GM12878 (cell line): Measurements from ENCODE around the gene SLC25A45. TPM values are rescaled to one million over a fixed set of nuclear protein-coding genes. Genes with fewer than 3 reads are reported as not detected.
A peak's percentile ranks its signal among the peaks of the same experiment; 100 is the strongest.

Experiments used
- BHLHE40 ChIP-seq, 2 experiments: fragments of 450-650 bp in 1 of 2; IDR thresholded peaks; 2 replicates each; pipeline ENCODE4 v1.6.1; 2011 to 2017; ENCODE audit warnings: low read depth in 2 of 2, borderline replicate concordance in 1 of 2, improper control_type of control experiment in 1 of 2, low read length in 1 of 2, mild to moderate bottlenecking in 1 of 2
- CBFB ChIP-seq: IDR thresholded peaks from 2 replicates; pipeline ENCODE4 v1.6.1; 2016; ENCODE audit warnings: antibody characterized with exemption, low read depth
- CHD4 ChIP-seq: fragments of 200-600 bp; sonication (generic); IDR thresholded peaks from 2 replicates; pipeline ENCODE4 v1.6.1; 2016; ENCODE audit warnings: mild to moderate bottlenecking
- CREB1 ChIP-seq: IDR thresholded peaks from 2 replicates; pipeline ENCODE4 v1.6.1; 2012; ENCODE audit warnings: low read depth, mild to moderate bottlenecking, inconsistent platforms
- CREM ChIP-seq: IDR thresholded peaks from 2 replicates; pipeline ENCODE4 v1.6.1; 2014; ENCODE audit warnings: antibody characterized with exemption, low read depth
- E4F1 ChIP-seq: fragments of 450-650 bp; IDR thresholded peaks from 2 replicates; pipeline ENCODE4 v1.6.1; 2018; ENCODE audit warnings: borderline replicate concordance, mild to moderate bottlenecking; ENCODE audit not compliant: partially characterized antibody
- EED ChIP-seq: sonication (generic); IDR thresholded peaks from 2 replicates; pipeline ENCODE4 v1.6.1; 2016; ENCODE audit warnings: antibody characterized with exemption, low read depth
- EP300 ChIP-seq, 2 experiments: fragments of 150-350 bp in 1 of 2; IDR thresholded peaks; 2 replicates each; pipeline ENCODE4 v1.6.1; 2011 to 2012; ENCODE audit warnings: low read depth in 2 of 2, low read length in 2 of 2, borderline replicate concordance in 1 of 2, improper control_type of control experiment in 1 of 2, inconsistent platforms in 1 of 2; ENCODE audit not compliant: control insufficient read depth in 1 of 2
- KAT2A ChIP-seq: conservative IDR thresholded peaks from 2 replicates; pipeline ENCODE4 v1.6.1; 2011; ENCODE audit warnings: low read depth, low read length; ENCODE audit not compliant: control insufficient read depth
- KDM1A ChIP-seq: fragments of 200-600 bp; sonication (generic); IDR thresholded peaks from 2 replicates; pipeline ENCODE4 v1.6.1; 2016; ENCODE audit warnings: borderline replicate concordance
- NFXL1 ChIP-seq: fragments of 450-650 bp; IDR thresholded peaks from 2 replicates; pipeline ENCODE4 v1.6.1; 2017; ENCODE audit warnings: antibody characterized with exemption, mild to moderate bottlenecking, borderline replicate concordance
- RB1 ChIP-seq: fragments of 450-650 bp; formaldehyde crosslinking; IDR thresholded peaks from 2 replicates; pipeline ENCODE4 v1.6.1; 2017; ENCODE audit warnings: mild to moderate bottlenecking, borderline replicate concordance
- SUZ12 ChIP-seq: fragments of 200-600 bp; sonication (generic); IDR thresholded peaks from one replicate; pipeline ENCODE4 v1.6.1; 2018; ENCODE audit warnings: antibody characterized with exemption, mild to moderate bottlenecking; ENCODE audit not compliant: unreplicated experiment
- TAF1 ChIP-seq: IDR thresholded peaks from 2 replicates; pipeline ENCODE4 v1.6.1; 2011; ENCODE audit warnings: mild to moderate bottlenecking, low read depth, low read length, borderline replicate concordance
- YBX1 ChIP-seq: fragments of 450-650 bp; IDR thresholded peaks from 2 replicates; pipeline ENCODE4 v1.6.1; 2016; ENCODE audit warnings: antibody characterized with exemption
- ZBTB11 ChIP-seq: fragments of 450-650 bp; formaldehyde crosslinking; IDR thresholded peaks from 2 replicates; pipeline ENCODE4 v1.5.0; 2022; ENCODE audit warnings: mild to moderate bottlenecking, missing genetic modification characterization
- polyA plus RNA-seq, 11 experiments: library from polyadenylated mRNA; depleted of rRNA in 4 of 11; unstranded in 6 of 11; stranded (reverse) in 5 of 11; fragments of >200 nt; fragmentation: Nextera tagmentation in 4 of 11; fragmentation: Illumina TruSeq in 1 of 11; extraction: Ambion mirVana in 4 of 11; extraction: Trizol in 1 of 11; gene quantifications; 1 replicate in 1 of 11; 2 replicates in 10 of 11; pipeline versions ENCODE4 v1.2.1 to v1.2.3, GENCODE V29; 2011 to 2016; ENCODE audit warnings: inconsistent platforms in 2 of 11, missing spikeins in 2 of 11, low read depth in 1 of 11
- total RNA-seq, 4 experiments: library from RNA; depleted of rRNA in 3 of 4; stranded (reverse); fragments of >200 nt in 3 of 4; fragmentation: Illumina TruSeq in 1 of 4; extraction: Trizol in 1 of 4; gene quantifications; 2 replicates each; pipeline versions ENCODE4 v1.2.1 to v1.2.3, GENCODE V29; 2013 to 2021
- TF ChIP-seq, protein P1 (sequence below): fragments of 450-650 bp; formaldehyde crosslinking; IDR thresholded peaks from 2 replicates; pipeline ENCODE4 v1.4.0; 2022; ENCODE audit warnings: mild to moderate bottlenecking, moderate library complexity
- TF ChIP-seq, protein P2 (sequence below): IDR thresholded peaks from 2 replicates; pipeline ENCODE4 v1.6.1; 2011; ENCODE audit warnings: borderline replicate concordance, low read depth, mild to moderate bottlenecking, moderate library complexity, low read length; ENCODE audit not compliant: insufficient read depth, poor library complexity, severe bottlenecking

Gene SLC25A45
- total and polyA plus RNA-seq, 10 of the 15 experiments (the other 5 are each of a cell fraction or from before 2014, with no cell fraction given): 4.1 to 35.2 (median 20.3) TPM

- TF ChIP-seq NFXL1 (no peak), CREM (peak; percentile 78), EP300 (IDR thresholded peaks at IDR 0.05; ENCODE audit: borderline replicate concordance in 1 of 2, control insufficient read depth in 1 of 2, low read depth in 2 of 2, low read length in 2 of 2) (peak; percentile 78 to 85; a peak in 2 of 4 replicates), TAF1 (no peak; the same call in 1 of the 2 replicates), KAT2A (no peak), RB1 (no peak), SUZ12 (no peak), CBFB (peak; percentile 45), EED (no peak), ZBTB11 (CRISPR knock-in tag) (peak; percentile 50; the same call in 1 of the 2 replicates), E4F1 (no peak), BHLHE40 (IDR thresholded peaks at IDR 0.05; ENCODE audit: borderline replicate concordance in 1 of 2, low read depth in 2 of 2, low read length in 1 of 2) (peak; percentile 72 to 80; a peak in 3 of 4 replicates), KDM1A (no peak), YBX1 (no peak), CREB1 (no peak), CHD4 (no peak)
- TF ChIP-seq, protein P1, sequence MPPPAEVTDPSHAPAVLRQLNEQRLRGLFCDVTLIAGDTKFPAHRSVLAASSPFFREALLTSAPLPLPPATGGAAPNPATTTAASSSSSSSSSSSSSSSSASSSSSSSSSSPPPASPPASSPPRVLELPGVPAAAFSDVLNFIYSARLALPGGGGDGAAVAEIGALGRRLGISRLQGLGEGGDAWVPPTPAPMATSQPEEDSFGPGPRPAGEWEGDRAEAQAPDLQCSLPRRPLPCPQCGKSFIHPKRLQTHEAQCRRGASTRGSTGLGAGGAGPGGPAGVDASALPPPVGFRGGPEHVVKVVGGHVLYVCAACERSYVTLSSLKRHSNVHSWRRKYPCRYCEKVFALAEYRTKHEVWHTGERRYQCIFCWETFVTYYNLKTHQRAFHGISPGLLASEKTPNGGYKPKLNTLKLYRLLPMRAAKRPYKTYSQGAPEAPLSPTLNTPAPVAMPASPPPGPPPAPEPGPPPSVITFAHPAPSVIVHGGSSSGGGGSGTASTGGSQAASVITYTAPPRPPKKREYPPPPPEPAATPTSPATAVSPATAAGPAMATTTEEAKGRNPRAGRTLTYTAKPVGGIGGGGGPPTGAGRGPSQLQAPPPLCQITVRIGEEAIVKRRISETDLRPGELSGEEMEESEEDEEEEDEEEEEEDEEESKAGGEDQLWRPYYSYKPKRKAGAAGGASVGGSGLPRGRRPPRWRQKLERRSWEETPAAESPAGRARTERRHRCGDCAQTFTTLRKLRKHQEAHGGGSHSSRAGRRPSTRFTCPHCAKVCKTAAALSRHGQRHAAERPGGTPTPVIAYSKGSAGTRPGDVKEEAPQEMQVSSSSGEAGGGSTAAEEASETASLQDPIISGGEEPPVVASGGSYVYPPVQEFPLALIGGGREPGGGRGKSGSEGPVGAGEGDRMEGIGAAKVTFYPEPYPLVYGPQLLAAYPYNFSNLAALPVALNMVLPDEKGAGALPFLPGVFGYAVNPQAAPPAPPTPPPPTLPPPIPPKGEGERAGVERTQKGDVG (CRISPR knock-in tag): no peak; the same call in 1 of the 2 replicates
- TF ChIP-seq, protein P2, sequence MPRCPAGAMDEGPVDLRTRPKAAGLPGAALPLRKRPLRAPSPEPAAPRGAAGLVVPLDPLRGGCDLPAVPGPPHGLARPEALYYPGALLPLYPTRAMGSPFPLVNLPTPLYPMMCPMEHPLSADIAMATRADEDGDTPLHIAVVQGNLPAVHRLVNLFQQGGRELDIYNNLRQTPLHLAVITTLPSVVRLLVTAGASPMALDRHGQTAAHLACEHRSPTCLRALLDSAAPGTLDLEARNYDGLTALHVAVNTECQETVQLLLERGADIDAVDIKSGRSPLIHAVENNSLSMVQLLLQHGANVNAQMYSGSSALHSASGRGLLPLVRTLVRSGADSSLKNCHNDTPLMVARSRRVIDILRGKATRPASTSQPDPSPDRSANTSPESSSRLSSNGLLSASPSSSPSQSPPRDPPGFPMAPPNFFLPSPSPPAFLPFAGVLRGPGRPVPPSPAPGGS: no peak
These were observed 43.8 kb upstream of the SLC25A45 start (continued) for GRCh38 chr11:65425971-65426838.
